ENCODE measurements around the gene TACSTD2.
"Not testable (repeated sequence)": the region's sequence is repeated elsewhere in the genome, so short reads cannot be mapped to it uniquely, and the experiment has no call there.

TACSTD2 gene

DNA sequence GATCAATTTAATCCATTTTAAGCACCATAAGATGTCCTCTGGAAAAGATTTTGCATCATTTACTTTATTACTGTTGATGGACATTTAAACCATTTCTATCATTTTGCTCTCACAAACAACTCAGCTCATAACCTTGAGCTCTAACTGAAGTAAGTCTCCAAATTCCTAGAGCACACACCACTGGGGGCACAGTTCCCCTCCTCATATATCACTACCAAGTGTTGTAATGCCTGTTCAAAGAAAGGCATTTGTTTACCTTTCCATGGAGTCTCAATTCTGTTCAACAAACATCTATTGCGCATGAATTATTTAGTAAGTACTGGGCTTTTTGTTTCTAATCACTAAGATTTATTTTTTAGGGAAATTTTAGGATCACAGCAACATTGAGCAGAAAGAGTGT, 21.7 kb downstream of the TACSTD2 start:
- no peak for DNase-seq

DNA sequence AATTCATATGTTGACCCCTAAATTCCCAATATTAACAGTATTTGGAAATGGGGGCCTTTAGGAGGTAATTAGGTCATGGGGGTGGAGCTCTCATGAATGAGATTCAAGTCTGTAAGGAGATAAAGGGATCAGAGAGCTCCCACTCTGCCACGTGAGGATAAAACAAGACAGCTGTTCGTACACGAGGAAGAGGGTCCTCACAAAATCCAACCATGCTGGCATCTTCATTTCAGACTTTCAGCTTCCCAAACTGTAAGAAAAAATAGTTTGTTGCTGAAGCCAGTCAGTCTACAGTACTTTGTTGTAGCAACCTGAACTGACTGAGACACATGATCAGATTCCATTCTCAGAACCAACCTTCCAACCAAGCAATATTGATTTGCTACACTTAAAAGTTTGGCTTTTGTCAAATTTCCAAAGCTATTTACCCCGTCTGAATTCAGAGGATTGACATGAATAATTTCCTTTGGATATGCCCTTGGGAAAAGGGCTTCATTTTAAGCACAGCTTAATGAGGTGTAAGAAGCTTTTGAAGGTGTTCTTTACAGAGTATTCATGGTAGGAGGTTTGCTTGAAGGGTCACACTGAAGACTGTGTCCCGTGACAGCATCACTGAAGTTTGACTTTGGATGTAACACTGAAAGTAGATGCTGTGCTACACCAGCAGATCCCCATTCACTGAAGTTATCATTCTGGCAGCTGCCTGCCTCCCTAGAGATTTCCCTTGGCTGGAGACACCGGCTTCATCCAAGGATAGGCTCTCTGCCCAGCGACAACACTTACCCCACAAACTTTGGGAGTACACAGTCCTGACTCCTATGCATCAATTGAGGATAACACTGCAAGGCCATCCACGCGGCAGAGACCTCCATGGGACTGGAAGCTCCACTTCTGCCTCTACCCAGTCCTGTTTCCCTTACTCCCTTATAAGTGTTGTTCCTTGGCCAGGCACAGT, 25.6 kb downstream of the TACSTD2 start:
- no peak for DNase-seq

DNA sequence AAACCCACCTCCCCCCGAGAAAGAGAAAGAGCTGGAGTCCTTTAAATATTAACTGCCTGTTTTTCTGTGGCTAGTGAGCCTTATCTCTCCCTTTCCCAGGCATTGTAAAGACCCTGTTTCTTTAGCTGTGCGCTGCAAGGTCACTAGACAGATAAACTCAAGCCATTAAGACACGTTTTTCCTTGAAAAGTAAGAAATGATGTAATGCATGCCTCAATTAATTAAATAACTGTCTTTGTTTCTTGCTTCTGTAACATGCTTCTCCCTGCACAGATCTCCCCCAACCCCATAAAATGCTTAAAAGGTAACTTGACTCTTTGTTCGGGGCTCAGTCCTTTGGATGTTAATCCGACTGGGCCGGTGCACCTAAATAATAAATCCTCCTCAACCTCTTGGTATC, 27.8 kb downstream of the TACSTD2 start:
- not testable (repeated sequence) for DNase-seq

DNA sequence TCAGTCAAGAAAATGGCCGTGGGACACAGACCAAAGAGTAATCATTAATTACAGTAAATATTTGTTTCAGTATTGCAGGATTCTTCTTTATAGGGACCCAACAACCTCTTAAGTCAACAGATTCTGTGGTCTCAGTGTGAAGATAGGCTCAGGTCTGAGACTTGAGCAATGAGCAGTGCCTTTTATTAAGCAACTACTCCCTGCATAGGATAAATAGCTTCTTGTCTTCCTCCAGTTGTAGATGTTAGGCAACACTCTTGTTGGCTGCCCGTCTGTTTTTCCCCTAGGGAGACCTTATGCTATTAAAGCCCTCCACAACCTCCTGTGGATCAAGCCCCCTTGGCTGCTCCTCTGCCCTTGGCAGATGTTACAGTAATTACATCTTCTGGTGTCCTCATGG, 28.7 kb downstream of the TACSTD2 start:
- no peak for DNase-seq

DNA sequence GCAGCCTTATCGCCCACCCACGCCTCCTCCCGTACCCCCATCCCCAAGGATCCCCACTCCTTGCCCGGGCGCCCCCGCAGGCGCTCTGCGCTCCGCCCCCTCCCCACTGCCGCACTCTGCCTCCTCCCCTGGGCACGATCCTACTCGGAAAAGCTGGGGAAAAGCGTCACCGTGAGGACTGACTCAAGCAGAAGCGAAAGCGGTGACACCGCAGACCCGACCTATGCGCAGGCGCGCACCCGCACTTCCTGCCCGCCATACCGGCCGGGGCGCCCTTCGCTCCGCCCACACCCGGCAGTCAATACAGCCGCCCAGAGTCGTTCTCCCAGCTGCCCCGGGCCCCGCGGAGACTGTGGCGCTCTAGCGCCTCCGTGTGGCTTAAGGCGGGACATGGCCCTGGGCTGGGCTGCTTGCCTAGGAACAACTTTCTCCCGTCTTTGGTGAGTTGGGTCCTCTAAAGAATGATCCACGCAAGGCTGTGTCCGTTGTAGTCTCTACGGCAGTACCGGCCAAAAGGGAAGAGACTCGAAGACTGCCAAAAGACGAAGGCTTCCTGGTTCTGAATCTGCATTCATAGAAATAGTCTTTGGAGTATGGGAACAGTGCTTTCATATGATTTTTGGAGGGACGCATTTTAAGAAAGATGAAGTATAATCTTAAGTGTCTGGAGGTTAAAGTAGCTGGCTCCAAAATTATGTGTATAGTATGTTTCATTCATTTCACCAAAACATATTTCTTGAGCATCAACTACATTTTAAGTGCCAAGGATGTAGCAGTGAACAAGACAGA, 30.3 kb downstream of the TACSTD2 start, which contains the start of gene OMA1:
TSS of gene OMA1 (minus strand) at position 207 of the 789 bp plus-strand sequence. CDS start 7,432 bp downstream, outside the sequence.
- peak; percentile 99 for DNase-seq

DNA sequence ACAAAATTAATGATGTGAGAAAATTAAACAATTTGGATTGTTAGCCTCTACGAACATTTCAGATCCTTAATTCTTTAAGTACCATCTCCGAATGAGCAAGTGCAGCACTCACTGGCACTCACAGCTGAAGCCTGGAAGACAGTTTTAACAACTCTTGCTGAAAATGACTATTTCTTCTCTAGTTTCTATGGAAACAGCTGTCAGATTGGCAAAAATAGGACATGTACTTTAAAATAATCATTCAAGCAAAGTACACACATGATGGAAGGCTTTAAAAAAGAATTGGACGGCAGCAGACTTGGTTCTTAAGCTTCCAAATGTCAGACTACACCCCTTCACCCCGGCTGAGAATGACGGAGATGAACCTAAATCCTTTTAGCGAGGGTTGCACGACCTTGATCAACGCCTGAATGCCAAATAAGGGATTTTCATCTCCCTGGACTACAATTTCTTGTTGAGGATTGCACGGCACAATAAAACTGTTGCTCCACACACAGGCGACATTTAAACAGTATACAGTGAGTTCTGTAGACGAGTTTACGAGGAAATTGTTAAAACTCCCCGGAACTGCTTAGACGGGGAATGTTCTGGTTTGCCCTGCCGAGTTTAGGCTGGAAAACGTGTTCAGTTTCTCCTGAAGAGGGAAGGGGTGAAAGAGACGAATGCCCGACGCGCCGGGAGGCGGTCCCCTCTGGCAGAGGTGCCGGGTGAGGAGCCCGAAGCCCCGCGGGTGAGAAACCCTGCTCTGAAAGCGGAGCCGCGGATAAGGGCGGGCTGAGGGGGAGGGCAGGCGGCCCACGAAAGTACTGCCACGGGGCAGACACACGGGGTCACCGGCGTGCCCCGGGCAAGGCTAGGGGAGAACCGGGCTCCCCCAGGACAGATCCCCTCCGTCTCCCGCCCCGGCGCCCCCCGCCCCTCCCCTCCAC, 31.2 kb downstream of the TACSTD2 start:
- peak; percentile 79 for DNase-seq

DNA sequence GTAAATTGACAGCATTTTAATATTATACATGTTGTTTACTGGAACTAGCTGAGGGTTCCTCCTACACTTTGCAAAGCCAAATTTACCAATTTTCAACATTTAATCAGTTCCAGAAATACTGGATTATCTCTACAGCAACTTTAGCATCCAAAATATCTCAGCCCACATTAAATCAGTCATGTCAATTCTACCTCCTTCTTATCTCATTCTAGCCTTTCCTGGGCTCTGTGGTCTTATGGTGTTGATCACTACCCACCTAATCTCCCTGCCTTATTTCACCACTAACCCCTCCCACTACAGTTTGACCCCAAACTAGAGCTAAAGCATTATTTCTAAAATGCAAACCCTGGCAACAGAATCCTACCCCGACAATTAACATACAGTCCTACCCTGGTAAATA, 33.8 kb downstream of the TACSTD2 start:
- no peak for DNase-seq

DNA sequence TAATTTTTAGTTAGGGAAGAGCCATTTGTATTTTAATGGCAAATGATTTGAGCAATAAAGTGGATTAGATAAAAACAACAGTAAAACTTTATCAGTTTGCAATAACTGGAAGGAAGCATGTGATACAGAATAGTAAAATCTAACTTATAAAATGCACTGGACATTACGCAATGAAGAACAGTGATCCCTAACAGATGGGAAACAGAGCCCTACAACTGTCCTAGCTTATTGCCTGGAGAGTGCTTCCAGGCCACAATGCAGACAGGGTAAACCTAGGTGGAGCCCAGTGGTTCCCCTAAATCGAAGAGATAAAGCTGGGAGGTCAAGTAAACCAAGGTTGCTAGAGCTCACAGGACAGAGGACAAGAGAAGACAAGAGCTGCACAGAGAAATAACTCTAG, 37.5 kb downstream of the TACSTD2 start:
- DNase-seq = no peak

DNA sequence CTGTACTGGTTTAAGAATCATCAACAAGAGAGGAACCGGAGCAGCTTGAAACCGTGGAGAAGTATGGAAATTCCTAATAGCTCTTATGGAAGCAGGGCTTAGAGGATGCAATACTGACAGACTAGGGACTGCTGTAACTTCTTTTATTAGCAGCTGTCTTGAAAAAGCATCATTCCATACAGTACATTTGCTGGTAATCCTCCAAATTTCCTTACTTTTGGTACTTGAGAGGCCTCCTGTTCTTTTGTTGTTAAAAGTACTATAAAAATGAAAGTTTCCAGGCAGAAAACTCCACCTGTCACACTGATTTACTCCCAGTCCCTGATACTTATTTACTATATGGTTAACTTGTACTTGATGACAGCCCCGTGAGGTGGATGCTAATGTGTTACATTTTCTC, 38.2 kb downstream of the TACSTD2 start:
- no peak for DNase-seq

DNA sequence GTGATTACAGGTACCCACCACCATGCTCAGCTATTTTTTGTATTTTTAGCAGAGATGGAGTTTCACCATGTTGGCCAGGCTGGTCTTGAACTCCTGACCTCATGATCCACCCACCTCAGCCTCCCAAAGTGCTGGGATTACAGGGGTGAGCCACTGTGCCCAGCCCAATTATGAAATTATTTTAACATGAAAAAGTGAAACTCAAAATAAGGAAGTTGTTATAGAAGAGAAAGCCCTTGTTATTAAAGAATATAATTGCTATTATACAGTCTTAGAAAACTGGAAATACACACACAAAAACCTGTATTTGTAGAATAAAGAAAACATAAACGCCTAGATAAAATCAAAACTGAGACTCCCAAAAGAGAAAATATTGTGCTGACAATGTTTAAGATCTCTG, 45.2 kb downstream of the TACSTD2 start:
- DNase-seq = not testable (repeated sequence)

DNA sequence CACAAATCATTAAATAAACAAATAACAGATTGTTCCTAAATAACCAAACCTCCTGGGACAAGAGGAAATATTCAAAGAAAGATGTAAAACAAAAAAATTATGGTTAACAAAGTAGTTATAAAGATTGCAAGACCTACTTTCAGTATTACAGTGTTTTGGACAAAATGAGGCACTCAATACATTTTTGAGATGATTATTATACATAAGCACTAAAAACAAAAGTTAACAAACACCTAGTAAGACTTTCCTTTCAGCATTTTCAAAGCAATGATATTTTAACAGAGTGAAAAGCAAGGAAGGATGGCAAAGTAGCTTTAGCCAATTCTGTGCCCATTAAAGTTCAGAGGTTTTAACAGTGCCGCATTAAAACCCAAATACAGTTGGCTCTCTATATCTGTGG, 47.8 kb downstream of the TACSTD2 start:
- DNase-seq = no peak

DNA sequence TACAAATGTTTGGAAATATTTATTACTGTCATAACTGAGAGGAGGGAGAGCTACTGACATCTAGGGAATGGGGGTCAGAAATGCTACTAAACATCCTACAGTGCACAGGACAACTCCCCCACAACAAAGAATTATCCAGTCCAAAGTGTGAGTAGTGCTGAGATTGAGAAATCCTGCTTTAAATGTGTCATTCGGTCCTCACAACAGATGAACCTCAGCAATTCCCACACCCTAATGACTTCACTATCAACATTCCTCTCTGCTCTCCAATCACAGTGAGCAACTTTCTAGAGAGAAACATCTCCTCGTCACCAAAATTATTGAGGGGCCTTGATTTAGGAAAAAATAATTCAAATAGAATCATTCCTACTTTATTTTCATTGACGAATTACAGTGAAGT, 48.5 kb downstream of the TACSTD2 start:
- no peak for DNase-seq
